Stimulated activated naive CD4-positive, alpha-beta T cell treated with Interleukin-2 at 50 U/mL for 16 hours (primary cell): ENCODE results near the gene C1orf56.
"Not testable (repeated sequence)": the region's sequence is repeated elsewhere in the genome, so short reads cannot be mapped to it uniquely, and the experiment has no call there.

Experiments
- DNase-seq: peaks from one replicate; lab custom pipeline; 2025; lab: John Stamatoyannopoulos, UW

C1orf56 gene

GRCh38 chr1:151062741-151063371 lies 15.3 kb downstream of the C1orf56 start:
- no peak for DNase-seq

DNA sequence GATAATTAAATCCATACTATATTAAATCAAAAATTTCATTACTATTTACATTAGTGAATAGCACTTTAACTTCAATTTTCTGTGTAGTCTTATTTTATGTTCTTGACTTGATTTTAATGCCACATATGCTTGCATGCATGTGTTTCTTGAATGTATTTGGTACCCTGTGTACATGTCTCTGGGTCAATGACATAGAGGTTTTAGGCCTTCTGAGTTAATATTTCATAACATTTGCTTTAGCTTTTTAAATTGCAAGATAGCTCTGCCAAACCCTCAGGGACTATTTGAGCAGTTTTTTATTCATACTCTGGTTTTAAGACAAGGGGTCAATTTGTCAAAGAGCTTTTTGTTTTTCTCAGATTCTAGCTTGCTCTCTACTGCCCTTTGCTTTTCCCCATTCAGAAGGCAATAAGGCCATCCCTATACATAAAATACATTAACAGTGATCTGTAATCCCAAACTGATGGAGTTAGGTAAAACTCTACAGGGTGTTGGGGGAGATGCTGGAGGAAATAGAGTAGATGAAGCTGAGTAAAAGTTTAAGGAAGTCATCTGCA lies 17.6 kb downstream of the C1orf56 start:
- no peak for DNase-seq

DNA sequence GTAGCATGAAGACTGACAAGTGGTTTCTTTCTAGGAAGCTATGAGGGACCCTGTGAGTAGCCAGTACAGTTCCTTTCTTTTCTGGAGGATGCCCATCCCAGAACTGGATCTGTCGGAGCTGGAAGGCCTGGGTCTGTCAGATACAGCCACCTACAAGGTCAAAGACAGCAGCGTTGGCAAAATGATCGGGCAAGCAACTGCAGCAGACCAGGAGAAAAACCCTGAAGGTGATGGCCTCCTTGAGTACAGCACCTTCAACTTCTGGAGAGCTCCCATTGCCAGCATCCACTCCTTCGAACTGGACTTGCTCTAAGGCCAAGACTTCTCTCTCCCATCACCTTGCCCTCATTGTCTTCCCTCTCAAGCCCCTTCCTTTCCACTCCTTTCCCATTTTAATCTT lies 19.6 kb downstream of the C1orf56 start:
- no peak for DNase-seq

DNA sequence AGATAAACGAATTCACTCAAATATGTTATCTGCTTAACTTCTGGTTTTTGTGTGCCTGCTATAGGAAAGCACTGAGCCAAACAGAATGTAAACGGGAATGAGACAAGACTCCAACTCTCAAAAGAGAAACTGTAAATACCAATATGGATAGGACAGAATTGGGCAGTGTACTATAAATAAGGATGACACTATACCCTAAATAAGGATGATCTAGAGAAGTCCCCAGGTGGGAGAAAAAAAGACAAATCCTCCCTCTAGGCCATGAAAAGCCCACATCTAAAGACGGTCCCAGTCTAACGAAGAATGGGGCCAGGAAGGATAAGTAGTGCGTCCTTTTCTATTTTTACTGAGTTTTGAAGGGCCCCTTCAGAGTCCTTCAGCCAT lies 21.5 kb downstream of the C1orf56 start:
- no peak for DNase-seq

GRCh38 chr1:151070474-151071276 lies 23.1 kb downstream of the C1orf56 start, which contains the start of gene GABPB2:
TSS of gene GABPB2 (plus strand) at chr1:151070761. CDS start at chr1:151088190, 17,429 bp downstream.
- peak; percentile 84 for DNase-seq

- no peak for DNase-seq
These were observed 24.7 kb downstream of the C1orf56 start for GRCh38 chr1:151072224-151072623.

GRCh38 chr1:151085953-151086559 lies 38.5 kb downstream of the C1orf56 start:
- no peak for DNase-seq

- DNase-seq, result not testable (repeated sequence)
These were observed 49.9 kb downstream of the C1orf56 start for GRCh38 chr1:151097426-151097825.

GRCh38 chr1:151098126-151098525 lies 50.6 kb downstream of the C1orf56 start:
- no peak for DNase-seq
